ENCODE measurements around the gene SPIRE2.
"Not testable (repeated sequence)": the region's sequence is repeated elsewhere in the genome, so short reads cannot be mapped to it uniquely, and the experiment has no call there.

SPIRE2 gene

DNA sequence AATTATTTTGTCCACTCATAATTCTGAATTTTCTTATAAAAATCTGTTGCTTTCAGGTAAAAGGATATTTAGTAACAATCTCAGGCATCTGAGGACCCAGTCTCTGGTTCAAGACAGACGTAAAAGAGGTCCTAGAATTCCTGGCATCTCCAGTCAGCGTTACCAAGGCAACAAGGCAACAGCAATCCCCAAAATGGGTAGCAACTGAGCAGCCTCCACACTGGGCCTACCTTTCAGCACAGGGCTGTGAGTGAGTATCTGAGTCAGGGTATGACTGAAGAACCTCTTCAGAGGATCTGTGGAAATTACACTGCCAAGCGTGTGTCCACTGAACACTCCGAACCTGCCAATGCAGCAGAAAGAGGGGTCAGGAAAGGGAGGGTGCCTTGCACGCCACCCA lies 32.6 kb upstream of the SPIRE2 start:
- Mint-ChIP-seq H3K4me3 (no peak overlapping the region), H3K36me3 (ENCODE audit: insufficient read depth) (no peaks in the 10 kb centered on the region)

GRCh38 chr16:89796104-89796503 lies 32.2 kb upstream of the SPIRE2 start:
- no peak overlapping the region for H3K4me3 Mint-ChIP-seq
- peaks cover 12% of the 10 kb centered on the region in 2 donors for H3K4me1 Mint-ChIP-seq (ENCODE audit: low read depth in 2 of 2)
- no peak overlapping the region for H3K27ac Mint-ChIP-seq
- DNase-seq (no peak), ATAC-seq (replicated peaks) (no peak)
- no peaks in the 10 kb centered on the region for H3K9me3 Mint-ChIP-seq
- H3K36me3 Mint-ChIP-seq (ENCODE audit: insufficient read depth): no peaks in the 10 kb centered on the region
- no peaks in the 10 kb centered on the region for H3K27me3 Mint-ChIP-seq

More for the DNA sequence above, 32.6 kb upstream of the SPIRE2 start:
- H3K27me3 Mint-ChIP-seq: no peaks in the 10 kb centered on the region
- no peaks in the 10 kb centered on the region for H3K9me3 Mint-ChIP-seq
- ATAC-seq (replicated peaks): no peak
- DNase-seq: no peak
- no peak overlapping the region for H3K27ac Mint-ChIP-seq
- peaks cover 12% of the 10 kb centered on the region in 2 donors for H3K4me1 Mint-ChIP-seq (ENCODE audit: low read depth in 2 of 2)

- DNase-seq: no peak
- H3K27ac Mint-ChIP-seq: no peak overlapping the region
- H3K4me3 Mint-ChIP-seq: no peak overlapping the region
- no peaks in the 10 kb centered on the region for H3K27me3 Mint-ChIP-seq
- no peaks in the 10 kb centered on the region for H3K9me3 Mint-ChIP-seq
- no peaks in the 10 kb centered on the region for H3K36me3 Mint-ChIP-seq (ENCODE audit: insufficient read depth)
- H3K4me1 Mint-ChIP-seq (ENCODE audit: low read depth in 2 of 2): peaks cover under 1% of the 10 kb centered on the region in 2 donors
- no peak for ATAC-seq (replicated peaks)
Measured at GRCh38 chr16:89798126-89798525, 30.1 kb upstream of the SPIRE2 start.

- H3K9me3 Mint-ChIP-seq: no peaks in the 10 kb centered on the region
- H3K4me1 Mint-ChIP-seq (ENCODE audit: low read depth in 2 of 2): no peaks in the 10 kb centered on the region
- H3K27ac Mint-ChIP-seq: no peak overlapping the region
- no peaks in the 10 kb centered on the region for H3K36me3 Mint-ChIP-seq (ENCODE audit: insufficient read depth)
- ATAC-seq (replicated peaks) (no peak), DNase-seq (no peak)
- no peaks in the 10 kb centered on the region for H3K27me3 Mint-ChIP-seq
- no peak overlapping the region for H3K4me3 Mint-ChIP-seq
Measured at GRCh38 chr16:89798832-89799370, 29.4 kb upstream of the SPIRE2 start.

DNA sequence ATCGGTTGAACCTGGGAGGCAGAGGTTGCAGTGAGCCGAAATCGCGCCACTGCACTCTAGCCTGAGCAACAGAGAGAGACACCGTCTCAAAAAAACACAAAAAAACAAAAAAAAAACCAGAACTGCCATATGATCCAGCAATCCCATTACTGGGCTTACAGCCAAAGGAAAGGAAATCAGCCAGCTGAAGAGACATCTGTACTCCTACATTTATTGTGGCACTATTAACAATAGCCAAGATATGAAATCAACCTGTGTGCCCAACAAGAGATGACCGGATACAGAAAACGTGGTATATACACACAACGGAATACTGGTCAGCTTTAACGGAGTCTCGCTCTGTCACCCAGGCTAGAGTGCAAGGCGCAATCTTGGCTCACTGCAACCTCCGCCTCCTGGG lies 26.5 kb upstream of the SPIRE2 start:
- Mint-ChIP-seq H3K4me1 (ENCODE audit: low read depth in 2 of 2) (no peaks in the 10 kb centered on the region), H3K9me3 (no peaks in the 10 kb centered on the region), H3K27me3 (no peaks in the 10 kb centered on the region), H3K4me3 (no peak overlapping the region), H3K27ac (no peak overlapping the region), H3K36me3 (ENCODE audit: insufficient read depth) (no peaks in the 10 kb centered on the region)
- no peak for DNase-seq
- no peak for ATAC-seq (replicated peaks)

GRCh38 chr16:89805136-89805905 lies 23.0 kb upstream of the SPIRE2 start:
- Mint-ChIP-seq H3K27ac (no peak overlapping the region), H3K27me3 (no peaks in the 10 kb centered on the region), H3K9me3 (no peaks in the 10 kb centered on the region), H3K4me1 (ENCODE audit: low read depth in 2 of 2) (no peaks in the 10 kb centered on the region), H3K4me3 (no peak overlapping the region), H3K36me3 (ENCODE audit: insufficient read depth) (no peaks in the 10 kb centered on the region)
- DNase-seq (no peak), ATAC-seq (replicated peaks) (no peak)

DNA sequence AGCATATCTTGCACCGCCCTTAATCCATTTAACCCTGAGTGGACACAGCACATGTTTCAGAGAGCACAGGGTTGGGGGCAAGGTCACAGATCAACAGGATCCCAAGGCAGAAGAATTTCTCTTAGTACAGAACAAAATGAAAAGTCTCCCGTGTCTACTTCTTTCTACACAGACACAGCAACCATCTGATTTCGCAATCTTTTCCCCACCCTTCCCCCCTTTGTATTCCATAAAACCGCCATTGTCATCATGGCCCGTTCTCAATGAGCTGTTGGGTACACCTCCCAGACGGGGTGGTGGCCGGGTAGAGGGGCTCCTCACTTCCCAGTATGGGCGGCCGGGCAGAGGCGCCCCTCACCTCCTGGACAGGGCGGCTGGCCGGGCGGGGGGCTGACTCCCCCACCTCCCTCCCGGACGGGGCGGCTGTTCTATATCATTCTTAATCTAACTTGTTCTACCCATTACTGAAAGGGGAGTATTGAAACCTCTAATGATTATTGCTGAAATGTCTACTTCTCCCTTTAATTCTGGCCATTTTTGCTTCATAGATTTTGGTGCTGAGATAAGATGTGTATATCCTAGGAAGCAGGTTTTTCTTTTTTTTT lies 21.6 kb upstream of the SPIRE2 start:
- H3K27me3 Mint-ChIP-seq; H3K4me3 Mint-ChIP-seq; H3K9me3 Mint-ChIP-seq; ATAC-seq (replicated peaks); H3K4me1 Mint-ChIP-seq (ENCODE audit: low read depth in 2 of 2); DNase-seq; H3K27ac Mint-ChIP-seq; H3K36me3 Mint-ChIP-seq (ENCODE audit: insufficient read depth): not testable (repeated sequence)

GRCh38 chr16:89808475-89808874 lies 19.8 kb upstream of the SPIRE2 start:
- H3K4me3 Mint-ChIP-seq: no peak overlapping the region
- H3K27me3 Mint-ChIP-seq: no peaks in the 10 kb centered on the region
- no peak overlapping the region for H3K27ac Mint-ChIP-seq
- no peaks in the 10 kb centered on the region for H3K9me3 Mint-ChIP-seq
- DNase-seq (no peak), ATAC-seq (replicated peaks) (no peak)
- peaks cover 3% of the 10 kb centered on the region for H3K36me3 Mint-ChIP-seq (ENCODE audit: insufficient read depth)
- no peaks in the 10 kb centered on the region for H3K4me1 Mint-ChIP-seq (ENCODE audit: low read depth in 2 of 2)

GRCh38 chr16:89811321-89811720 lies 17.0 kb upstream of the SPIRE2 start:
- Mint-ChIP-seq H3K36me3 (ENCODE audit: insufficient read depth) (peaks cover 6% of the 10 kb centered on the region), H3K27ac (no peak overlapping the region), H3K27me3 (no peaks in the 10 kb centered on the region), H3K4me1 (ENCODE audit: low read depth in 2 of 2) (no peaks in the 10 kb centered on the region), H3K4me3 (no peak overlapping the region), H3K9me3 (no peaks in the 10 kb centered on the region)
- DNase-seq (no peak), ATAC-seq (replicated peaks) (no peak)

- Mint-ChIP-seq H3K27me3 (no peaks in the 10 kb centered on the region), H3K9me3 (no peaks in the 10 kb centered on the region), H3K4me3 (peak overlapping the region; percentile 65), H3K4me1 (ENCODE audit: low read depth in 2 of 2) (peaks cover 7 to 16% of the 10 kb centered on the region in 2 donors), H3K27ac (no peak overlapping the region), H3K36me3 (ENCODE audit: insufficient read depth) (peaks cover 9% of the 10 kb centered on the region)
- DNase-seq (no peak), ATAC-seq (replicated peaks) (peak; percentile 16)
Measured at GRCh38 chr16:89815639-89816348, 12.5 kb upstream of the SPIRE2 start.

- H3K36me3 Mint-ChIP-seq (ENCODE audit: insufficient read depth); H3K9me3 Mint-ChIP-seq; DNase-seq; ATAC-seq (replicated peaks); H3K27ac Mint-ChIP-seq; H3K27me3 Mint-ChIP-seq: not testable (repeated sequence)
- Mint-ChIP-seq H3K4me1 (ENCODE audit: low read depth in 2 of 2) (peaks cover 14 to 28% of the 10 kb centered on the region in 2 donors), H3K4me3 (peak overlapping the region in 1 of 2 donors; percentile 83)
Measured at GRCh38 chr16:89818851-89819403, 9.3 kb upstream of the SPIRE2 start.

GRCh38 chr16:89819448-89819847 lies 8.8 kb upstream of the SPIRE2 start:
- not testable (repeated sequence) for ATAC-seq (replicated peaks); H3K36me3 Mint-ChIP-seq (ENCODE audit: insufficient read depth); DNase-seq; H3K4me3 Mint-ChIP-seq; H3K27me3 Mint-ChIP-seq; H3K27ac Mint-ChIP-seq; H3K9me3 Mint-ChIP-seq
- peaks cover 14 to 28% of the 10 kb centered on the region in 2 donors for H3K4me1 Mint-ChIP-seq (ENCODE audit: low read depth in 2 of 2)

DNA sequence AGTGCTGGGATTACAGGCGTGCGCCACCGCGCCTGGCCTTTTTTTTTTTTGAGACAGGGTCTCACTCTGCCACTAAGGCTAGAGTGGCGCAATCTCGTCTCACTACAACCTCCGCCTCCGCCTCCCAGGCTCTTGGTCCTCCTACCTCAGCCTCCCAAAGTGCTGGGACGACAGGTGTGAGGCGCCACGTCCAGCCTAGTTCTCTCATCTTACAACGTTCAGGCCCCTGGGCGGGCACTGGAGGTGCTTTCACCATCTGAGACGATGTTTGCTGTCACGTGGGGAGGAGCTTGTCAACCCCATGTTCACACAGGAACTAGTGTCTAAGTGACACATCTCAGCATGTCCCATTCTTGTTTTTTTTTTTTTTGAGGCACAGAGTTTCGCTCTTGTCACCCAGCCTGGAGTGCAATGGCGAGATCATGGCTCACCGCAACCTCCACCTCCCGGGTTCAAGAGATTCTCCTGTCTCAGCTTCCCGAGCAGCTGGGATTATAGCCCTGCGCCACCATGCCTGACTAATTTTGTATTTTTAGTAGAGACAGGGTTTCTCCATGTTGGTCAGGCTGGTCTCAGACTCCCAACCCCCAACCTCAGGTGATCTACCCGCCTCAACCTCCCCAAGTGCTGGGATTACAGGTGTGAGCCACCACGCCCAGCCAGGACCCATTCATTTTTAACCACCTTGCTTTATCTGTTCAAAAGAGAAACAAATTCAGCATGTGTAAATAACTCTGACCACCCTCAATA lies 6.7 kb upstream of the SPIRE2 start:
- H3K27ac Mint-ChIP-seq: peak overlapping the region; percentile 71 to 87
- no peaks in the 10 kb centered on the region for H3K27me3 Mint-ChIP-seq
- H3K4me1 Mint-ChIP-seq (ENCODE audit: low read depth in 2 of 2): peaks cover 14 to 28% of the 10 kb centered on the region in 2 donors
- peak overlapping the region; percentile 53 to 62 for H3K4me3 Mint-ChIP-seq
- H3K36me3 Mint-ChIP-seq (ENCODE audit: insufficient read depth): peaks cover 4% of the 10 kb centered on the region
- ATAC-seq (replicated peaks) (peak; percentile 80), DNase-seq (peak; percentile 53 to 64 (median 57))
- no peaks in the 10 kb centered on the region for H3K9me3 Mint-ChIP-seq

All from effector memory CD8-positive, alpha-beta T cell (primary cell).